Hepatic stellate cell (primary cell): ENCODE measurements around the gene PLCB1.
A peak's percentile ranks its signal among the peaks of the same experiment; 100 is the strongest.
"Not testable (repeated sequence)": the region's sequence is repeated elsewhere in the genome, so short reads cannot be mapped to it uniquely, and the experiment has no call there.

Experiments
- DNase-seq: peaks from one replicate; pipeline ENCODE4 v3.0.0; 2011; ENCODE audit warnings: low spot score

The PLCB1 gene

DNA sequence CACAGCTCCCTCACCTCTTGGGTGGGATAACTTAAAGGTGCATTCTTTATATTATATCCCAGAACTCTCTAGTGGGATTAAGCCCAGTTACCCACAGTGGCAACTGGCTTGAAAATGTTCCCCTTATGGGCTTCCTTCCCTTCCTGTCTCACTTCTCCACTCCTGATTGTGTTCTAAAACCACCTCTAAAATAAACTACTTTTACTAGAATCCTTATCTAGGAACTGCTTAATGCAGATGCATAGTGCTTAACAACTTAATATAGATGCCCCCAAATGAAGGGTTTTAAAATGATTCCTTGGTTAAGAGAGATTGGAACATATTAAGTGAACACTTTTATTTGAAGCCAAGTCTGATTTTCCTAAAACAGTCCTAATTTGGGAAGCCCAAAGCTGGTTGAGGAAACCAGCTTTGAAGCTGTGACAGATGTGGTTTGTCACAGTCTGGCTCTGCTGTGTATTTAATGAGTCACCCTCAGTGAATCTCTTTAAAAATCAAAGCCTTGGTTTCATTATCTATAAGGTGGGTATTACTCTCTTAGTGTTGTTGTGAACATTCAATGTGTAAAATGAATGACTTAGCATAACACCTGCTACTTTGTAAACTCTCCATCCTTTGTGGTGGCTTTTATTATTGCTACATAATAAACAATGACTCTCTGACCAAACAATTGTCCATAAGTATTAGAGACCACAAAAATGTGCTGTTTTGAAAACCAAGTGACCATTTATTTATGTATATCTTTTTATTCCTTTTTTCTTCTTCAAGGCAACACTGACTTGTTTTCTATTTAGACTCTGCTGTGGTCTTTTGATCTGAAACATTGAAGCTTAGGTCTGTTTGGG, 24.4 kb downstream of the PLCB1 start:
- no peak for DNase-seq

- not testable (repeated sequence) for DNase-seq
These were observed 27.2 kb downstream of the PLCB1 start for GRCh38 chr20:8159217-8159616.

DNA sequence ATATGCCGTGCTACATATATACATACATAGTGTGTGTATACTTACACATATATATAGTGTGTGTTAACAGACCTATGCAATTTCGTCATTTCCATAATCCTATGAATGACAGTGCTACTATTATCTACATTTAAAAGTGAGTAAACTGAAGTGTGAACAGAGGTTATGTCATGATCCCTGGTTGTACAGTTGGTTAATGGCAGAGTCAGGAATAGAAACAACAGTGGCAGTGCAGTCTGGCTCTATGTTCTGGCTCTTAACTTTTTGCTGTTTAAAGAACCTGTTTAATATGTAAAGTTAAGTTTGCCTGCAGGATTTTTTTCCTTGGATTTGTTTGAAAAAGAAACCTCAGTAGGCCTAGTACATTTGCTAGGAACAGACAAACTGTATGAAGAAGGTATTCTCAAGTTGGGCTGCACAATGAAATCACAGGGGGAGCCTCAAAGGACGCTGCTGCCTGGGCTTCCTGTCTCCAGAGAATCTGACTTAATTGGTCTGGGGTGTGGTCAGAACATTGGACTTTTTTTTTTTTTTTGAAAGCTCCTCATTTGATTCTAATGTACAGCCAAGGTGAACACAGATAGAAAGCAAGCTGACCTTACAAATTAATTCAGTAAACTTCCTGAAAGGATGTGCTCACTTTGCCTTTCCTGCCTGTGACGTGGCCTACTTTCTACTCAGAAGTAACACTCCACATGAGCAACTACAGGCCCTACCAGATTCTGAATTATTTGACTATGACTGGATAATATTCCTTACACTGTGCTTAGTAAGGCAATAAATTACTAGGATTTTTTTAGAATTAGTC, 29.4 kb downstream of the PLCB1 start:
- DNase-seq, result peak; percentile 17

DNA sequence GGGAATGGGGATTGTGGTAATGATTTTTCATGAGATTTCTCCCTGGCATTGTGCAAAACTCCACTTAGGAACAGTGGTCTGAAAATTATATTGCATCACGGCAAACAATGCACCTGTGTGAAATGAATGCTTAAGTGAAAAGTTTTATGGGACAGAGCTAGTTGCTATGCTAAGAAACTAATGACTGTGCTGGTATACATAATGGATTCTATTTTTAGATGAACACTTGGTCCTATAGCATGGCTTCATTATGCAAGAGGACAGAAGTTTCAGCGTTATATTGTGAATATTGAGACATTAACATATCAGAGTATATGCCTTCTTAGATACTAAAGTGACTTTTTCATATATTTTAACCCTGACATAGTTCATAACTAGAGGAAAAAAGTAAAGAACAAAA, 30.5 kb downstream of the PLCB1 start:
- no peak for DNase-seq

DNA sequence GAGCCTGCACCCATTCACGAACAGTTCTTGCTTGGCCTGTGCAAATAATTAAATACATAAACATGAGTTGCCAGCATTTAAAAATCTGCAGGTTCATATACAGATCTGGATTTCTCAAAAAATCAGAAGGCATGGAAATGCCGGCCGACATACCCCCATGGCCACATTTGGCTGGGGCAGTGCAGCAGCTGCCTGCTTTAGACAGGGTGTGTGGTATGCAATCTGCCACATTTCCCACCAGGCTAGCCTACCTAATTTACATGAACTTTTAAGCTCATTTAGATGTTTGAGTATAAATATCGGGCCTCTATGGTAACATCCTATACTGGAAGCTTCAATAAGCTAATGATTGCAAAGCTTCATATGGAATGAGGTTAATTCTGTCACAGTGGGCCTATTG, 31.5 kb downstream of the PLCB1 start:
- no peak for DNase-seq

GRCh38 chr20:8166730-8167129, 34.7 kb downstream of the PLCB1 start:
- DNase-seq, result no peak

DNA sequence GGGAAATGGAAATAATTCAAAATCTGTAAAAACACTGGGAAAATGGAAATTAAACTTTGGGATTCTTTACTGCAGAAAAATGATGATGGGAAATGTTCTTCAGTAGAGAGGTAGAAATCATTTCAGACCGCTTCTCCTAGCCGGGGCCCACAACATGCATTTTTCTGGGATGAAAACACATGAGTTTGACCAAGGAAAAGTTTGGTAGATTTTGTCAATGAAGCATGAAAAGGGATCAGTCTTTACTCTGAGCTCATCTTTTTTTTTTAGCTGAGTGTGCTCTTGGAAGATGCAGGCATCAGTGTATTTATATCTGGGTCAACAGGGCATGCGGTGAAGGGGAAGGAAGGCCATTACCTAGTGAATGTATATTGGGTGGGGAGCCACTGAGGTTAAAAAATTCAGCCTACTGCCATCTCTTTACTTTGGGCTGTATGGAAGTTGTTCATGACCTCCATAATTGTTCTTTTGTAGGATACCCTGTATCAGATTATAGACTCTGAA, 36.8 kb downstream of the PLCB1 start:
- no peak for DNase-seq

GRCh38 chr20:8170921-8171320, 38.9 kb downstream of the PLCB1 start:
- no peak for DNase-seq

- DNase-seq, result no peak
These were observed 40.1 kb downstream of the PLCB1 start for GRCh38 chr20:8172191-8172590.

GRCh38 chr20:8175741-8176675, 43.9 kb downstream of the PLCB1 start:
- no peak for DNase-seq

DNA sequence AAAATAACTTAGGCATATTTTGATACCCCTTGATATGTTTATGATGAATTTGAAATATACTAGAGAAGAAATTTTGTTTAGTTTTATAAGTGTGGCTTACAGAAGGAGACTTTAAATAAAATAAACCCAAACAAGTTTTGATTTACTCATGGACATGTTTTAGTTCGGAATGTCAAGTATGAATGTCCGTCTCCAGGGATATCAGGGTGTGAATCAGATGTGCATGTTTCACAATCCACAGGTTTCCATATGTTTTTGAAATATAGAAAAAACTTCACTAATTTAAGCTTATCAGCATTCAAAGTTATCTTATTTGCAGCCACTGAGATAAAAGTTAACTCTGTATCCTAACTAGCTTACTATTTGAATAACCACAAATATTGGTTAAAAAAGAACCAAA, 51.5 kb downstream of the PLCB1 start:
- no peak for DNase-seq

DNA sequence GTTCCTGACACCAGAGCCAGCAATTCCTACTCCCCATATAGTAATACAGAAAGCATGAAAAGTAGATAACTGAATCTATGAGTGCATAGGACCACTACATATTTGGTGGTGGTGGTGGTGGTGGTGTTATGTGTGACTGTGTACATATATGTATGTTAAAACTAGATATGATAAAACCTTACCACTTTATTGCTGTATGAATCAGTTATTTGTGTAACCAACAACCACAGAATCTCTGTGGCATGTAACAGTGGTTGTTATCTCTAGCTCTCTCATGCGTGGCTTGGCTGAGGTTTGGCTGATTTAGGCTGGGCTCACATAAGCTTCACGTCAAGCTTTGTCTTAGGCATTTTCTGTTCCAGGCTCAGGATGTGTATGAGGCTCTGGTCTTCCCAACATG, 55.7 kb downstream of the PLCB1 start:
- no peak for DNase-seq

GRCh38 chr20:8190043-8190880, 58.2 kb downstream of the PLCB1 start:
- DNase-seq, result no peak

DNA sequence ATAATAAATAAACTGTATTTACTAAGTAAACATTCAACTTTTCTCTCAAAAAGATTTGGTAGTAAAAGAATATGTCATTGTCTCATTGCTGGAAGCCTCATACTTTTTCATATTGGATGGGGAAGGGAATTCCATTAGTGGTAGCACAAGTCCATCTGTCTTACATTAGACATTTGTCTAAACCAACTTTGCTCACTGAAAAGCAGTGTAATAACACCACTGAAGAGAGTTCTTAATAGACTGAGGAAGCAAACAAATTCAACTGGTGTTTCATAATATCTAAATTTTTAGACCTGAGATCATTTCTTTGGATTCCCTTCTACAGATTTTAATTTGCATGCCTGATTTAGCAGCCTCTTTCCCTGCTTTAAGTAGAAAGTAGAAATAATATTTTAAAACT, 62.7 kb downstream of the PLCB1 start:
- no peak for DNase-seq

GRCh38 chr20:8196096-8196495, 64.0 kb downstream of the PLCB1 start:
- DNase-seq, result no peak

DNA sequence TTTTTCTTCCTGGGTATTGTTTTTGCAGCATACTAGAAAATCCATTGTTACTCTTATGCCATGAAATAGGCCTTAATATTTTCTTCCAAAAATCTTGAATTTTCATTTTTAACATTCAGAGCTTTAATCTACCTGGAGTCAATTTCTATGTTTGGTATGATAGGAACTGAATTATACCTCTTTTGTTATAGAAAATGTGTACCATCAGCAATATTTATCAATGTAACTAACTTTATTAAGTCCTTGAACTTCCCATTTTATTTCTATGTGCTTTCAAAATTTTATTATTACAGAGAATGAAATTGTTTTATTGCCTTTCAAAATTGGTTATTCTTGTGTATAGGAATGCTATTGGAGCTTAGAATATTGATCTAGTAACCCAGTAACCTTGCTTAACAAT, 68.2 kb downstream of the PLCB1 start:
- DNase-seq, result no peak

DNA sequence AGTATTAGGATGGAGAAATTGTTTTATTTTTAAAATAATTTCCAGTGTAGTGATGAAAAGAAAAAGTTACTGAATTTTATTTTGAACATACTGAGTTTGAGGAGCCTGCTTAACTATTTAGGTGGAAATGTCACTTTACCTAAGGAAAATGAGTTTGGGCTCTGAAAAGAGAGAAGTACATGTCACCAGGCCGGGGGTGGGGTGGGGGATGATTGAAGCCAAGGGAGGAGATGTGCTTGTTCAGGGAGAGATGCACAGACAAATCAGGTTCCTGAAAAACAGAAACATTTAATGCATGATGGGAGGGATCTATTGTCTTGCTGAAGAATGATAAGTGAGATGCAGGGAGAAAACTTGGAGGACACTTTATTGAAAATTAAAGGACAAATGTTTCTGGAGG, 71.3 kb downstream of the PLCB1 start:
- DNase-seq, result no peak

- no peak for DNase-seq
These were observed 73.9 kb downstream of the PLCB1 start for GRCh38 chr20:8205996-8206395.

GRCh38 chr20:8208226-8208625, 76.2 kb downstream of the PLCB1 start:
- DNase-seq, result no peak

DNA sequence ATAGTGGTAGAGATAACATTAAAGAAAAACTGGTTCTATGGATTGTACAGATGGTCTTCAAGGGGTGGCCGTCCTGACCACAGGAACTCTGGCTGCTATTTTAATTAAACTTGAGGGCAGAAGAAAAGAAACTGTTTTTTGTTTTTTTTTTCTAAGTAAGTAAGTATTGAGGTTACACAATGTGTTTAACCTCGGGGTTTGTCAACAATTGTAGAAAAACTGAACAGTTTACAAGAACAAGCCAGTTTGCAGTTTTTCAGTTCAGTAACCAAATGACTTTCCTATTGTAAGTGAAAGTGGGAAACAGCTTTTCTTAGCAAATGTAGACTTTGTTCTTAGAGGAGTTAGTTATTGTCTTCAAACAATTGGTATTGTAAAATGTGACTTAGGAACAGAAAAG, 77.0 kb downstream of the PLCB1 start:
- DNase-seq, result no peak

DNA sequence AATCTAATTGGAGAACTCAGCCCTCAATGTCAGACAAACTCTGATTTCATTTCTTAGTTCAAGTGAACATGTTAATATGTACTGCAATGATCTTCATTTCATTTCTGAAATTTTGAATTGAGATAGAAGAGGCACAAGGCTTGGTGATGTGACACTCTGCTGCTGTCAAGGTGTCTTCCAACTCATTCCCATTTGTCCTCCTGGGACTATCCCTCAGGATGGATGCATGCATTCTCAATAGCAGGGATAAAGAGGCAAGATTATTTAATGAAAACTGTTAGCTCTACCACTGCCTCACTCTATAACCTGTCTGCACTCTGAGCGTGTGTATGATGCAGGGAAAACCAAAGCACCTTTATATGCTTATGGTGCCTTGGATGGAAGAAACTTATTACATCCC, 78.7 kb downstream of the PLCB1 start:
- DNase-seq, result no peak
